T-helper 9 cell (primary cell): ENCODE data around the gene CAPN10.

Experiments used
- DNase-seq: peaks from one replicate; pipeline ENCODE4 v3.0.0-alpha.2; 2020

The CAPN10 gene

GRCh38 chr2:240590681-240591111, 4.2 kb downstream of the CAPN10 start:
- no peak for DNase-seq

- DNase-seq, result no peak
These were observed 4.7 kb downstream of the CAPN10 start for GRCh38 chr2:240591226-240591625.

GRCh38 chr2:240591784-240592183, 5.2 kb downstream of the CAPN10 start:
- no peak for DNase-seq

- no peak for DNase-seq
These were observed 6.6 kb downstream of the CAPN10 start for GRCh38 chr2:240593026-240593702.

- DNase-seq, result no peak
These were observed 7.3 kb downstream of the CAPN10 start for GRCh38 chr2:240593703-240594451.

- no peak for DNase-seq
These were observed 8.2 kb downstream of the CAPN10 start for GRCh38 chr2:240594511-240595380.

- no peak for DNase-seq
These were observed 9.0 kb downstream of the CAPN10 start for GRCh38 chr2:240595381-240596079.

GRCh38 chr2:240596080-240596460, 9.5 kb downstream of the CAPN10 start:
- DNase-seq, result no peak

- no peak for DNase-seq
These were observed 10.0 kb downstream of the CAPN10 start for GRCh38 chr2:240596491-240596931.

- DNase-seq, result no peak
These were observed 10.5 kb downstream of the CAPN10 start for GRCh38 chr2:240597054-240597418.

- no peak for DNase-seq
These were observed 11.1 kb downstream of the CAPN10 start for GRCh38 chr2:240597419-240598181.

- no peak for DNase-seq
These were observed 11.9 kb downstream of the CAPN10 start for GRCh38 chr2:240598311-240598911.

GRCh38 chr2:240599141-240599583, 12.6 kb downstream of the CAPN10 start:
- DNase-seq, result no peak

GRCh38 chr2:240600451-240600961, 14.0 kb downstream of the CAPN10 start:
- no peak for DNase-seq

- DNase-seq, result no peak
These were observed 14.7 kb downstream of the CAPN10 start for GRCh38 chr2:240601061-240601830.

- no peak for DNase-seq
These were observed 15.3 kb downstream of the CAPN10 start for GRCh38 chr2:240601831-240602160.

- DNase-seq, result no peak
These were observed 15.9 kb downstream of the CAPN10 start for GRCh38 chr2:240602266-240603050.

- no peak for DNase-seq
These were observed 16.7 kb downstream of the CAPN10 start for GRCh38 chr2:240603081-240603835.

GRCh38 chr2:240603846-240604245, 17.3 kb downstream of the CAPN10 start:
- DNase-seq, result no peak
